Upper lobe of left lung (tissue), 4 donors: ENCODE data around the gene ERGIC2.

Experiments used
- EP300 ChIP-seq, 4 donors: sonication (generic); formaldehyde crosslinking; IDR thresholded peaks; one replicate each; pipeline ENCODE4 v1.5.1; 2017; ENCODE audit warnings: antibody characterized with exemption in 4 of 4, control low read depth in 2 of 4
- POLR2AphosphoS5 ChIP-seq, 2 donors: sonication (generic); formaldehyde crosslinking; IDR thresholded peaks; one replicate each; pipeline ENCODE4 v1.5.1; 2017; ENCODE audit warnings: antibody characterized with exemption in 2 of 2
- TF ChIP-seq, protein P1 (sequence below), 6 experiments: fragments of 450-650 bp in 4 of 6; fragments of 200-600 bp in 2 of 6; sonication (generic) in 2 of 6; IDR thresholded peaks; one replicate each; pipeline ENCODE4 v1.5.1; 2016 to 2019; ENCODE audit warnings: antibody characterized with exemption in 6 of 6

GRCh38 chr12:29287622-29288021, 93.3 kb downstream of the ERGIC2 start:
- TF ChIP-seq POLR2AphosphoS5 (IDR thresholded peaks at IDR 0.05) = no peak
- TF ChIP-seq, protein P1, sequence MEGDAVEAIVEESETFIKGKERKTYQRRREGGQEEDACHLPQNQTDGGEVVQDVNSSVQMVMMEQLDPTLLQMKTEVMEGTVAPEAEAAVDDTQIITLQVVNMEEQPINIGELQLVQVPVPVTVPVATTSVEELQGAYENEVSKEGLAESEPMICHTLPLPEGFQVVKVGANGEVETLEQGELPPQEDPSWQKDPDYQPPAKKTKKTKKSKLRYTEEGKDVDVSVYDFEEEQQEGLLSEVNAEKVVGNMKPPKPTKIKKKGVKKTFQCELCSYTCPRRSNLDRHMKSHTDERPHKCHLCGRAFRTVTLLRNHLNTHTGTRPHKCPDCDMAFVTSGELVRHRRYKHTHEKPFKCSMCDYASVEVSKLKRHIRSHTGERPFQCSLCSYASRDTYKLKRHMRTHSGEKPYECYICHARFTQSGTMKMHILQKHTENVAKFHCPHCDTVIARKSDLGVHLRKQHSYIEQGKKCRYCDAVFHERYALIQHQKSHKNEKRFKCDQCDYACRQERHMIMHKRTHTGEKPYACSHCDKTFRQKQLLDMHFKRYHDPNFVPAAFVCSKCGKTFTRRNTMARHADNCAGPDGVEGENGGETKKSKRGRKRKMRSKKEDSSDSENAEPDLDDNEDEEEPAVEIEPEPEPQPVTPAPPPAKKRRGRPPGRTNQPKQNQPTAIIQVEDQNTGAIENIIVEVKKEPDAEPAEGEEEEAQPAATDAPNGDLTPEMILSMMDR (IDR thresholded peaks at IDR 0.05) = no peak
- no peak for TF ChIP-seq EP300 (IDR thresholded peaks at IDR 0.05)
